Tibial artery (tissue), 4 donors: ENCODE measurements around the gene ARL17A.
"Not testable (repeated sequence)": the region's sequence is repeated elsewhere in the genome, so short reads cannot be mapped to it uniquely, and the experiment has no call there.

ENCODE experiments used
- DNase-seq, 2 donors: peaks; one replicate each; pipeline ENCODE4 v3.0.0-alpha.2; 2019
- H3K27ac ChIP-seq, 2 donors: fragments of 200-600 bp; sonication (generic) in 1 of 2; 1 replicate in 1 of 2; 2 replicates in 1 of 2; pipeline ENCODE4 v1.5.1; 2018 to 2019; ENCODE audit warnings: mild to moderate bottlenecking in 1 of 2
- H3K27me3 ChIP-seq, 2 donors: fragments of 200-600 bp; sonication (generic) in 1 of 2; one replicate each; pipeline versions ENCODE4 v1.5.1 to v1.6.0; 2016 to 2019
- H3K36me3 ChIP-seq, 3 donors: fragments of 200-600 bp; sonication (generic) in 2 of 3; one replicate each; pipeline ENCODE4 v1.5.1; 2016 to 2019; ENCODE audit warnings: mild to moderate bottlenecking in 2 of 3
- H3K4me1 ChIP-seq, 4 donors: fragments of 200-600 bp; sonication (generic) in 2 of 4; 1 replicate in 3 of 4; 2 replicates in 1 of 4; pipeline ENCODE4 v1.5.1; 2016 to 2019
- H3K4me3 ChIP-seq, 2 donors: fragments of 200-600 bp; sonication (generic) in 1 of 2; 1 replicate in 1 of 2; 2 replicates in 1 of 2; pipeline ENCODE4 v1.5.1; 2018 to 2019; ENCODE audit warnings: mild to moderate bottlenecking in 2 of 2
- H3K9me3 ChIP-seq, 3 donors: fragments of 200-600 bp; sonication (generic) in 1 of 3; one replicate each; pipeline ENCODE4 v1.5.1; 2016 to 2019
- intact Hi-C: fragments of 100-400 bp; cut with DNase I; formaldehyde crosslinking; loops from one replicate; pipeline ENCODE4 v1.15.0; 2023; ENCODE audit warnings: low total_unique reads

Gene ARL17A

DNA sequence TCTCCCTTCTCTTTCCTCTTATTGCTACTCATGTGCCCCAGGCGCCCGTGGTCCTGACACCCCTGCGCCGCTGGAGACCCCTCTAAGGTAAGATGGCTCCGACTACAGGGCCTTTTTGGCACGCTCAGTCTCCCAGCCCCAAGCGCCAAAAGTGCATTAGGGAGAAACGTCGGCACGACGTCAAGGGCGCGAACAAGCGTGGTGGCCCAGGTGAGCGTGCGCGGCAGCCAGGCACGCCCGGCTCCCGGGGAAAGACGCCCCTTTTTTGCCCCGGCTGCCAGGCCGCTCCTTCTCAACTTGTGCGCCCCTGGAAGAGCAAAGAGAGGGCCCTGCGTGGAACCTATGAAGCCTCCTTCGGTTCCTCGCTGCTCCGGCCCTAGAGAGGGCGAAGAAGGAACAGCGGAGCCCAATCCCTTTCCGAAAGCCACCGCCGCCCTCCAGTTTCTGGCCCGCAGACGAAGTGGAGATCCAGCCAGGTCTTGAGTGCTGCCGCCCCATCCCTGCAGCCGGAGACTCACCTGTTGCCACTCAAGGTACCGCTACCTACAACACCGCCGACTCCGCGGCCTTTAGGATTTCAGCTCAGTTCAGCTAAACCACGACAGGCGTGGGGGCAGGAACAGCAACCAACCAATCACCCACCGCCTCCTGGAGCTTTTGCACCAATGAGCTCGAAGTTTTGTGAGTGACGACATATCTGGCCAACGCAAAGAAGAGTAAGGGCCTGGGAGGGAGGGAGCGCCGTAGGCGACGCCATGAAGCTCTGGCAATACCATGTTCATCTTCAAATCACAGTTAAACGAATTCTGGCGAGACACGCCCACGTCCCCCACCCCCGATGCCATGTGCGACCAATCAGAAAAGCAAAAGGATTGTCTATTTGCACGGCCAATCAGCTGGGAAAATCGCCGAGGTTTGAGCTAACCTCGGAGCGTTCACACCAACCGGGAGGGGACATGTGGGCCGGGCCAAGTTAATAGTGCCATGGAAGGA is at the start of gene ARL17A:
TSS of gene ARL17A (minus strand) at position 609 of the 993 bp plus-strand sequence. CDS start 3,369 bp downstream, outside the sequence.
- H3K9me3 ChIP-seq, H3K27me3 ChIP-seq, H3K4me1 ChIP-seq, H3K36me3 ChIP-seq, intact Hi-C loops: not testable (repeated sequence)
- H3K27ac ChIP-seq, result peak within 1 kb of the TSS; percentile 50 to 71
- peak; percentile 81 to 92 for DNase-seq
- H3K4me3 ChIP-seq, result peak within 1 kb of the TSS; percentile 24 to 37

DNA sequence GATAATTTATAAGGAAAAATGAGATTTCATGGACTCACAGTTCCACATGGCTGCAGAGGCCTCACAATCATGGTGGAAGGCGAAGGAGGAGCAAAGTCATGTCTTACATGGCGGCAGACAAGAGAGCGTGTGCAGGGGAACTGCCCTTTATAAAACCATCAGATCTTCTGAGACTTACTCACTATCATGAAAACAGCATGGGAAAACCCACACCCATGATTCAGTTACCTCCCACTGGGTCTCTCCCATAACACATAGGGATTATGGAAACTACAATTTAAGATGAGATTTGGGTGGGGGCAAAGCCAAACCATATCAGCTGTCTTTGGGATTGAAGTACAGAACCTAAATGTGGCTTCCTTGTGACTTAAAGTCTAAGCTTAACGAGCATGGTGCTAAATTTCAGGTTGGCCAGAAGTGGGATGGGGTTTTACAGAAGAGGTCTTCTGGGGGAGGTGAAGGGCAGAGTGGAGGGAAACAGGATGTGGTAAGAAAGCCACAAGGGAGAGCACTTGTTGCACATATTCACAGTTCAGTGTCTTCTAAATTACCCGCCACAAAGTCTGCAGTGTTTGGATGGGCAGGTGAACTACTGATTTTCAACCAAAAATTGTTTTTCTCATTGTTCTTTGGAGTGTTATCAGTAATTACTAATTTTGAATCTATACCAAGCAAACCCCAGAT is 49.4 kb upstream of the ARL17A start:
- H3K27ac ChIP-seq, H3K36me3 ChIP-seq, H3K4me1 ChIP-seq, H3K9me3 ChIP-seq, intact Hi-C loops, H3K27me3 ChIP-seq, DNase-seq, H3K4me3 ChIP-seq: not testable (repeated sequence)

DNA sequence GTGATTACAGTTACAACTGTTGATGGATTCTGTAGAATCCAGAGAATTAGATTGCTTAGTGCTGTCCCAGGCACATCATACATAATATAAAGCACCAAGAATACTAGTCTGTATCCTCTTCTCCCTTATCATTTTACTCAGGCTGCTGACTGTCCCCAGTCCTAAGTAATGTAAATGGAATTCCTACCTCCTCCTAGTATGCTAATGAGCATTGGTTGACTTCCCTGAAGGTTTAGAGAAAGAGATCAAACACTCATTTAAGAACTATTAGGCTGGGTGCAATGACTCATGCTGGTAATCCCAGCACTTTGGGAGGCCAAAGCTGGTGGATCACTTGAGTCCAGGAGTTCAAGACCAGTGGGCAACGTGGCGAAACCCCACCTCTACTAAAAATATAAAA is 48.0 kb upstream of the ARL17A start:
- not testable (repeated sequence) for H3K27ac ChIP-seq

DNA sequence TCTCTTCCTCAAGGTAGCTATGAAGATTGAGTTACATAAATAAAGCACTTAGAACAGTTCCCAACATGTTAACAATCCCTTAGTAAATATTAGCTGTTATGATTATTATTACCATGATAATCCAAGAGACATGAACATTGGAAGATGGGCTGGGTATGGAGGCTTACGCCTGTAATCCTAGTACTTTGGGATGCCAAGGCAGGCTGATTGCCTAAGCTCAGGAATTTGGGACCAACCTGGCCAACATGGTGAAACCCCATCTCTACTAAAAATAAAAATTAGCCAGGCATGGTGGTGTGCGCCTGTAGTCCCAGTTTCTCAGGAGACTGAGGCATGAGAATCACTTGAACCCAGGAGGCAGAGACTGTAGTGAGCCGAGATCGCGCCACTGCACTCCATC is 45.2 kb upstream of the ARL17A start:
- H3K4me1 ChIP-seq, H3K36me3 ChIP-seq, DNase-seq, intact Hi-C loops, H3K9me3 ChIP-seq, H3K27me3 ChIP-seq, H3K4me3 ChIP-seq, H3K27ac ChIP-seq: not testable (repeated sequence)

More for the DNA sequence above, 48.0 kb upstream of the ARL17A start:
- DNase-seq, H3K36me3 ChIP-seq, H3K9me3 ChIP-seq, H3K4me1 ChIP-seq, H3K27me3 ChIP-seq, H3K4me3 ChIP-seq, intact Hi-C loops: not testable (repeated sequence)

DNA sequence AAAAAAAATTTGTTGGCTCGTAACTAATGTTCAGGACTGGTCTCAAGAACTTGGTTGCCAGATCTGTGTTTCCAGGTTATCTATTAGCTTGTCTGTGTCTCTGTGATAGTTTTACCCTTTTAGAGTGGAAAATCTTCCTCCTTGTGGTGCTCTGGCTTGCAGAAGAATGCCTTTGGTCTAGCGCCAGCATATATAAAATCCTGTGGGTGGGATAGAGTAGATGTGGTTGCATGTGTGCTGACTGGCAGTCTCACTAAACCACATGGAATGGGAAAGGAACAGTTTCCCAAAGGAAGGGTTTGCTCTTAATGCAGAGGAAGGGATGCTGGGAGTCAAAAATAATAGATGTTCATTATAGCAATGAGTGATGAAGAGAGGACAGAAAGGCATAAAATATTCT is 44.3 kb upstream of the ARL17A start:
- H3K4me3 ChIP-seq, DNase-seq, H3K27ac ChIP-seq, H3K4me1 ChIP-seq, H3K36me3 ChIP-seq, intact Hi-C loops, H3K27me3 ChIP-seq, H3K9me3 ChIP-seq: not testable (repeated sequence)

DNA sequence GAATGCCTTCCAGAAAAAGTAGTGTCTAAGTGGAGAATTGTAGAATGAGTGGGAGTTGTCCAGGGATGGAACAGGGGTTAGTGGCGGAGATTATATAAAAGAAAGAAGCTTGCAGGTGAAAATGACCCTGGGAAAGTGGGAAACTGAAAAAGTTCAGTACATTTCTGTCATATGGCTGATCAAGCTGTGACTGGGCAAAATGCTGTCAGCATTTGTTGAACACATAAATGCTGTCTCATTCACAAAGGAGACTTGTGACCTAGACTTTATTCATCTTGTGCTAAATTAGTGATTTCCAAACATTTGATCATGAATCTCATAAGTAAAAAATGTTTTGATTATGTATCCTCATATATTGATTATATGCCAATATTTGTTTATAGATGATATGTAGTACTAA is 39.5 kb upstream of the ARL17A start:
- H3K36me3 ChIP-seq, H3K4me3 ChIP-seq, H3K27me3 ChIP-seq, H3K27ac ChIP-seq, DNase-seq, H3K9me3 ChIP-seq, H3K4me1 ChIP-seq, intact Hi-C loops: not testable (repeated sequence)

DNA sequence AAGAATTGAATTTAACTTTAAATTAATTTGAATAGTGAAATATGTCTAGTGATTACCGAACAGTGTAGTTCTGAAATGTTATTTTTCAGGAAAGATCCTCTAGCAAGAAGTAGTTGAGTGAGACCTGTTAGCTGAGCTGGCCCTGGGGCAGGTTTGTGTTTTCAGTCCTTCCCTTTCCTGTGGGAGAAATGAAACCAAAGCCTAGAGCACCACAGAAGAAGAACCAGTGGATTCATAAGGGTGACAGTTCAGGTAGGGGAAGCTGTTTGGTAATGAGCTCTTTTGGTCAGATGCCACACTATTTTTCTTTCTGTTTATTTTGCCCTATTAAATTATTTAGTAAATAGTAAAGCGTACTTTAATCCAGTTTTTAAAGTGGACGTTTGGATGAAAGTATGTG is 37.6 kb upstream of the ARL17A start:
- H3K36me3 ChIP-seq, H3K4me1 ChIP-seq, H3K4me3 ChIP-seq, intact Hi-C loops, H3K9me3 ChIP-seq, H3K27ac ChIP-seq, H3K27me3 ChIP-seq, DNase-seq: not testable (repeated sequence)

DNA sequence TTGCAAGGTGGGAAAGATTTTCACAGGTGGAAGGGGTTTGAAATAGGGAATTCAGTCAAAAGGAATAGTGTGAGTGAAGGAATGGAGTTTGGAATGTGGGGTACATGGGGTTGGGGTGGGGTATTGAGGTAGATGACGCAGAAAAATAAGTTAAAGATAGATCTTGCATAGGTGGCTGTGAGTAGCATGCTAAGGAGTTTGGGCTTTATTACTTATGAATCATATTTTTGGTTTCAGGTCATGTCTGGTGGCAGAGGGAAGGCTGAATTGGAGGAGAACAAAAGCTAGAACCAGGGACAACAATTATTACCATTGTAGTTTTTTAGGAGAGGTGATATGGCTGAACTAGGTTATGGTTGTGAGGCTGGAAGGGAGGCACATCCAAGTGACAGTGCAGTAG is 34.4 kb upstream of the ARL17A start:
- H3K4me1 ChIP-seq, H3K9me3 ChIP-seq, H3K36me3 ChIP-seq, H3K27ac ChIP-seq, H3K4me3 ChIP-seq, intact Hi-C loops, H3K27me3 ChIP-seq, DNase-seq: not testable (repeated sequence)

DNA sequence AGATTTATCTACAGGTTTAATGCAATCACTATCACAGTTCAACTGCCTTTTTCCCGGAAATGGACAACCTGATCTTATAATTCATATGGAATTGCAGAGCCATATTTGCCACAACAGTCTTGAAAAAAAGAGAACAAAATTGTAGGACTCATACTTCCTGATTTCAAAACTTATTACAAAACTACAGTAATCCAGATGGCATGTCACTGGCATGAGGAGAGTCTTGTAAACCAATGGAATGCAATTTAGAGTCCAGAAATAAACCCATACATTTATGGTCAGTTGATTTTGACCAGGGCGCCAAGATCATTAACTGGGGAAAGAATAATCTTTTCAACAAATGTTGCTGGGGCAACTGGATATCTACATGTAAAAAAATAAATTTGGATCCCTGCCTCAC is 31.8 kb upstream of the ARL17A start:
- H3K27me3 ChIP-seq, H3K4me3 ChIP-seq, H3K4me1 ChIP-seq, H3K36me3 ChIP-seq, DNase-seq, intact Hi-C loops, H3K9me3 ChIP-seq, H3K27ac ChIP-seq: not testable (repeated sequence)

DNA sequence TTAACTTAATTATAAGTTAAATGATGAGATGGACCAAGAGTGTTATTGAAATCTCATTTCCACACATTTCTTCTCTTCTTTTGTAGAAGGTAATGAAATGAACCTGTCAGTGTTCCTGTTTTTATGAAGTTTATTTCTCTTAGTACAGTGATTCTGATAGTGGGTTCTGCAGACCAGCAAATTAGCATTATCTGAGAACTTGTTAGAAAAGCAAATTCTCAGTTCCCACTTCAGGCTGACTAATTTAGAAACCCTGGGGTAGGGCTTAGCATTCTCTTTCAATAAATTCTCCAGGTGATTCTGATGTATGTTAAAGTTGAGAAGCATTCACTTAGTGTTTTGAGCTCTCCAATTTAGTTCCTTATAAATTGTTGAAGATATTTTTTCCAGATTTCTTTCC is 23.6 kb upstream of the ARL17A start:
- not testable (repeated sequence) for H3K36me3 ChIP-seq

DNA sequence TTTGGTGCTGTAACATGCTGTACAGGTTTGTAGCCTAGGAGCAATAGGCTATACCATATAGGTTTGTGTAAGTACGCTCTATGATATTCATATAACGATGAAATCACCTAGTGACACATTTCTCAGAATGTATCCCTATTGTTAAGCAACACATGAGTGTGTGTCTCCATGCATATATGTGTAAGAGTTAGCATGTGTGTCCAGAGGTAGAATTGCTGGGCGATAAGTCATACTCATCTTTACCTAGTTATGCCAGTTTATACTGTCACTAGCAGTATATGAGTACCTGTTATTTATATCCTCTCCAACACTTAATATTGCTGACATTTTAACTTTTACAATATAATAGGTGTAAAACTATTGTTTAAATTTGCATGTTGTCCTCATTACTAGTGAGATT is 21.3 kb upstream of the ARL17A start:
- H3K36me3 ChIP-seq, H3K4me3 ChIP-seq, H3K9me3 ChIP-seq, intact Hi-C loops, H3K27me3 ChIP-seq, H3K27ac ChIP-seq, DNase-seq, H3K4me1 ChIP-seq: not testable (repeated sequence)

More for the DNA sequence above, 23.6 kb upstream of the ARL17A start:
- H3K4me3 ChIP-seq, H3K9me3 ChIP-seq, H3K4me1 ChIP-seq, DNase-seq, H3K27me3 ChIP-seq, intact Hi-C loops, H3K27ac ChIP-seq: not testable (repeated sequence)

DNA sequence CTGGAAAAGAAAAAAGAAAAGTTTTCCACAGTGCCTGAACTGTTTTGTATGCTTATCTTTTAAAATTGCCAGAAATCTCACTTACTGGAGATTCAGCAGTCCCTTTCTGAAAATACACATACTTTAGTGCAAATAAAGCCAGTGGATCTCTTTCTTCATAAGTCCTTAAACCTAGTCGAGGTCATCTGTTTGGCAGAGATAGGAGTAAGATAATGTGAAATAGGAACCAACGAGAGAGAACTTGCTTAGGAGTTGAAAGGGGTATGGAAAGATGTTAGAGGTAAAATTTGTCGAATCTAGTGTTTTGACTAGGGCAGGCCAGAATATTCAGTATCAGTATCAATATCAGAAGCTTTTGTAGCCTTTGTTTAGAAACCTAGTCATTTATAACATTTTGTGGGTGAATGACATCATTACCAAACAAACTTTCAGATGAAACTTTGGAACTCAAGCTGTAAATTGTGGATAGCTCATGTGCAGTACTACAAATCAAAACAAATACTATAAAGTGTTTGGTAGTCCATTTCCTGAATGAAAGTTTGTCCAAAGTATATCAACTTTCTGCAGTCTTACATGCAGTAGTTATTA is 18.9 kb upstream of the ARL17A start:
- H3K4me3 ChIP-seq, H3K36me3 ChIP-seq, intact Hi-C loops, H3K9me3 ChIP-seq, H3K4me1 ChIP-seq, H3K27ac ChIP-seq, H3K27me3 ChIP-seq, DNase-seq: not testable (repeated sequence)

DNA sequence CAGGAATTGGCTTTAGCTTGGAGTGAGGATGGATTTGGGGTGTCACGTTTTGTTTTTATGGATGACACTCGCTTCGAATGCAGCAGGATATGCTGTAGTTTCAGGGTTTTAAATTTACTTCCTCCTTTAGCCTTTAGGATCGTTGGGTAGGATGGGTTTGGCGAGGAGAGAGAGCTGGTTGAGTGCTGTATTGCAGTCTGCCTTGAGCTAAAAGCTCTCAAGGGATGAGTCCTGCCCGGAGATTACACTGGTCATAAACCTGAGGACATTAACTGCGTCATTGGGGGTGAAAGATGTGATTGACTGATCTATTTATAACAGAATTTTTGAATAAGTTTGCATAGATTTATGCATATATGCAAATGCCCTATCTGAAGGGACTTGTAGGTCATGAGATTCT is 11.8 kb upstream of the ARL17A start:
- H3K4me3 ChIP-seq, intact Hi-C loops, H3K36me3 ChIP-seq, H3K9me3 ChIP-seq, H3K27ac ChIP-seq, H3K27me3 ChIP-seq, H3K4me1 ChIP-seq, DNase-seq: not testable (repeated sequence)
